HG03460 (cell line): Measurements from ENCODE around the gene CADM1.

Experiments
- ATAC-seq: cut with Tn5 transposase; IDR thresholded peaks from one replicate; pipeline ENCODE4 v1.9.1; 2021; ENCODE audit not compliant: unreplicated experiment

The CADM1 gene

GRCh38 chr11:115518983-115519628 lies 14.9 kb upstream of the CADM1 start:
- no peak for ATAC-seq

DNA sequence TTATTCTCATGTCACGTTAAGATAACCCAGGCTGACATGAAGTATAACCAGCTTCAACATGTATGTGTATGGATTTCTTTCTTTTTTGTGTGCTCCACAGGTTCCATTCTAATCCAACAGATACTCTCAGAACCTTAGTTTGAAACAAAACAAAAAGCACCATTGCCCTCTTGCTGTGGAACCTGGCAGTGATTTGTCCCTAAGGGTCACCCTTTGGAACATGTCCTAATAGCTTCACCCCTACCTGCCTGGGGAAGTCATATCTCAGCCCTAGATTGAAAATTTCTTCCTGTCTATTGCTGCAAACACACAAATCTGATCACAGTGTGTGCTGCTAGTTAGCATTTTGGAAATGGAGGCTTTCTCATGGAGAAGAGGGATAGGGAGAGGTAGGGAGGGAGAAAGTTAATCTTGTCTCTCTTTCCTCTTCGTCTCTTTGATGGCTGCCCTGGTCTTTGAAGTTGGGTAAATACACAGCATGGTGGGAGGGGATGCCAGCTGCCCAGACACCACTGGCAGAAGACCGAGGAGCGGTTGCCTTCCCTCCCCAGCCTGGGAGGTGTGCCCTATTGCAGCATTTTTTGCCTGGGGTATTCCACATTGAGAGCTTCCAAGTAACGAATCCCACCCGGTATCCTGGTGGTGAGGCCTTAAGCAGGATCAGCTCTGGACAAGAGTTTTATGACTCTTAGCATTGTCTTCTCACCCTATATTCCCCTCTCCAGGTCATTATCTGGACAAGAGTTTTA lies 11.6 kb upstream of the CADM1 start:
- no peak for ATAC-seq

DNA sequence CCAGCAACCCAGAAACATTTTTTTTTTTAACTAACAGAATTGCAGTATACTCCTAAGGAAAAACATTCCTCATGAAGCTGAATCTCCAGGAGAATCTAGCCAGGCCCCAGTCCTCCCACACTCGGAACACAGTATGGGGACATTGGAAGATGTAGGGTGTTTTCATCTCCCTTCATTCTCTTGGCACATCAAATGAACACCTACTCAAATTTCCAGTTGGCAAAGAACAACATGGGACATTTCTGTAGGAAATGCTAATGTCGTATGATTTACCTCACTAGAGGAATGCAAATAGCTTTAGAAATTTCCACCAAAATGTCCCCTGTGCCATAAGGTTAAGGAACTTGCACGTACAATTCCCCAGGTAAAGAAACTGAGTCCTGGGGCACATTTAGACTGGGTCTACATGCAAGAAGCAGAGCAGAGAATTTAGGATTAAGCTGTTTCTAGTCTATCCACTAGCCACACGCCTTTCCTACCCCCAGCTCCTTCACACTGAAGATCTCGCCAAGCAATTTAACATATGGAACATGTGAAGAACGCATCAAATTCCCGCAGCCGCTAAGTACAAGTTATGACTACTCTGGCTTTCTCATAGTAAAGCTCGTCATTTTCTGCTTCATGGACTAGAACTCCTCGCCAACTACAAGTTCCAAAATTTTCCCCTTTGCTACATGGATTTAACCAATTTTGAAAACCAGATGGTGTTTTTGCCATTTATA lies 2.9 kb upstream of the CADM1 start:
- no peak for ATAC-seq

- no peak for ATAC-seq
Observed at GRCh38 chr11:115505175-115505574, 960 bp upstream of the CADM1 start.

GRCh38 chr11:115503886-115504275 lies 334 bp downstream of the CADM1 start:
- ATAC-seq, result peak; percentile 9

DNA sequence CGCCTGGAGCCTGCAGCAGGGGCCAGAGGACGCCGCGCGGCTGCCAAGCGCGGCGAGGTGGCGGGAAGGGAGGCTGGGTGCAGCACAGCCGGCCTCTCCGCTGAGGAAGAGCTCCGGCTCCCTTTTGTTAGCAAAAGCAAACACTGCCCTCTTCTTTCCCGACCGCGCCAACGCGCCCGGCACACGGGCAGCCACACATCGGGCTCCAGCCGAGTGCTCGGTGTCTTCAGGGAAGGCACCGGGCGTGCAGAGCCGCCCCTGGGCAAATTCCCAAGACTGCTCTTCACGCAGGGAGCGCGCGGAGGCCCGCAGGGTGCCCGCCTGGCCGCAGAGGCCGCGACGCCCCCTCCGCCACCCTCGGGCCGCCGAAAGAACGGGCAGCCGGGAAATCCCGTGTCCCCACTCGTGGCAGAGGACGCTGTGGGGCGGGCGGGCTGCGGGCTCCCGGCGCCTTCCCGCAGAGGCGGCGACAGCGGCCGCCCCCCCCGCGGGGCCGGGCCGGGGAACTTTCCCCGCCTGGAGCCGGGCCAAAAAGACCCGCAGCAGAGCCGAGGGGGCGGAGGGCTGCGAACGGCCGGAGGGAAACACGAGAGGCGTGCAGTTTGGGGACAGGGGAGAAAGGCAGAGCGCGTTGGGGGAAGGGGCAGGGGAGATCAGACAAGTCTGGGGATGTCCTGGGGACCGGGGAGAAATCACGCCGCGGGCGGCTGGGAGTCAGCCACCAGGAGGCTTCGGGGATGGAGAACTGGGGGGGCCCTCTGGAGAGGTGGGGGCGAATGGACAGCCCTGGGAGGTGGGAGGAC lies 931 bp downstream of the CADM1 start:
- ATAC-seq, result no peak

DNA sequence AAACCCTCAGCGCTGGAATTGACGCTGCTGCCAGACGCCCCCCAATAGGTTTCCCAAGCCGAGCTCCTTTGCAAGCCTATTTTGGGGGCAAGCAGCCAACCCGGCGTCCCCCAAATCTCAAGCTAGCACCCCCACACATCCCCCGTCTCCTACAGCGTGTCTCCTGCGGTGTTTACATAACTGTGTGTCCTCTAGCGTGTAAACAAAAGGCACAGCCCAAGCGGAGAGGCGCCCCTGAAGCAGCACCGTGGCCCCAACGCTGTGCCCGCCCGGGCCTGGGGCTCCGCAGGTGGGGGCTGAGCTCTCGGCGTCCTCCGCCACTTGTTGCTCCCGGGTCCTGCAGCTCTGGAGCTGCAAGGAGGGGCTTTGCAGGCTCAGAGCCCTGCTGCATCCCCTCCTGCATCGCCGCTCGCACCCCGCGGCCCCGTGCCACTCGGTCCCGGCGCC lies 1.6 kb downstream of the CADM1 start:
- ATAC-seq, result no peak

DNA sequence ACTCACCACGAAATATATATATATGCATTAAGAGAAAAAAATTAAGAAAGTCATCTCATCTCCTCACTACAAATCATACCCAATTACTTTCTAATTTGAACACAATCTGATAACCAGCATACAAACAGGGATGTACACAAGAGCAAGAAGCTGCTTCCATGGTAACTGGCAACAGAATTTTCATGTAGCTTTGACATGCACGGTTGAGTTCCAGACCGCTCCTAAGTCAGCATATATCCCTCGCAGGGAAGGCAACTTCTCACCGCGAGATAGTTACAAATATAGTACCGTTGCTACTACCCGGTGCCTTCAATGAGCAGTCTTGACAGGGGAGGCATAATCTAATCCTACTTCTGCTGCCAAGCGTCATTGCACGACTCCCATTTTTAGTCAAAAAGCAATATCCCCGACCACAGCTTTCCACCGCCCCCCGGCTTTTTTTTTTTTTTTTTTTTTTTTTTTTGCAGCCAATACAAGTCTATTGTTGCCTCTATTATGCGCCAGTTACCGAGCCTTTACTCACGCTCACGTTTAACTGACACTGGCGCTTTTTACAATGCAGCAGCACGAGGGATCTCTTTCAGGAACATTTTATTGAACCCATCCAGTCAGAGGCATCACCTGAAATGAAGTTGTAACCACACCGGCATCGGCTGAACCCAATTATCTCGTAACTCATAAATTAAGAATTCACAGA lies 2.2 kb downstream of the CADM1 start:
- no peak for ATAC-seq

- no peak for ATAC-seq
Observed at GRCh38 chr11:115501502-115501892, 2.7 kb downstream of the CADM1 start.

GRCh38 chr11:115500547-115501501 lies 3.4 kb downstream of the CADM1 start:
- no peak for ATAC-seq

- ATAC-seq, result no peak
Observed at GRCh38 chr11:115499891-115500290, 4.3 kb downstream of the CADM1 start.

DNA sequence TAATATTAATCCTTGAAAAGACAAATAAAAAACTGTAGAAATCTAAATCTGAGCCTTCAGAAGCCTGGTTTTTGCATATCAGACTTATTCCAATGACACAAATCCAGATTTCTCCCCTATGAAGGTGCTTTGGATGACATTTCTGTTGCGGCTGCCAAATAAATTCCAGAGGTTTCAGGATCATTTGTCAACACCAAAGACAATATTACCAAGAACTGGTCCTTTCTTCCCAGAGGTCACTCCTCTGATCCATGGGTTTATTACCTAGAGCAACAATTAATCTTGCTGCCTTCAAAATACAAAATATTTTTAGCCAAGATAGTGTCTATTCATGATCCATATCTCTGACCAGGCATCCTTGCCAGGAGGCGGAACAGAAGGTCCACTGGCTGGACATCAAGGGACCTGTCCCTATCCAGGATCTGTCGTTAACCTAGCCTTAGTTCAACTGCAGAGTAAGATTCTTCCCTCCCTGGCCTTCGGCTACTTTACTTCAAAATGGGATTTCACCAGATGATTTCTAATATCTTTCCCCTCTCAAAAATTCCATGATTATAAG lies 4.9 kb downstream of the CADM1 start:
- no peak for ATAC-seq

GRCh38 chr11:115498354-115498753 lies 5.9 kb downstream of the CADM1 start:
- ATAC-seq, result no peak

DNA sequence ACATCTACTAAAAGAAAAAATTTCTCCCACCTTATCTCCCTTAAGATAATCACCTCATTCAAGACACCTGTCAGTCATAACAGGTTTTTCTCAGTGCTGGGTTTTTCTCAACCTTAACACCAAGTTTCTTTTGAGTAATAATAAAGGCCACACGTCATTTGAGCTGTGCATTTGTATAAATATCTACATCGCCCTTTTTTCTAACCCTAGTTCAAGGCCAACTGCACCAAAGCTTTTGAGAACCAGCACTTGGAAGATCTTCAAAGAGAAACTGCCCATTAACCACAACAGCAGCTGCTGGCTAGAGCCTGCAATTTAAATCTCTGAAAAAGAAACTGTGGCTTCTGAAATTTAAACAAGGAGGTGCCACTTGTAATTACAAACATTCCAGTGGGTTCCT lies 6.9 kb downstream of the CADM1 start:
- ATAC-seq, result no peak

- no peak for ATAC-seq
Observed at GRCh38 chr11:115496892-115497291, 7.3 kb downstream of the CADM1 start.

DNA sequence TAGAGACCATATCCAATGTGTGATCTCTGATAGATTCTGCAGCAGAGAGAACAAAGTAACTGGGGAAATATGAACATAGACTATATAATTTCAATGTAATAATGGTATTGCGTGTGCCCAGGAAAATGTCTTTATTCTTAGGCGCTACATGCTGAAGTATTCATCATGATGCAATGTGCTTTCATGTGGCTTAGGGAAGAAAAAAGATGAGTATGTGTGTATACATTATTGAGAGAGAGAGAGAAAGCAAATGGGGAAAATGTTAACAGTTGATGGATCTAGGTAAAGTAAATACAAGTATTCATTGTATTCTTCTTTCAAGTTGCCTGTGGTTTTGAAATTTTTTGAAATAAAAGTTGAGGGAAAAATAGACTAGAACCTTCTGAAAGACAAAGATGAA lies 10.3 kb downstream of the CADM1 start:
- no peak for ATAC-seq

- no peak for ATAC-seq
Observed at GRCh38 chr11:115493488-115493887, 10.7 kb downstream of the CADM1 start.

GRCh38 chr11:115489466-115489865 lies 14.7 kb downstream of the CADM1 start:
- no peak for ATAC-seq

GRCh38 chr11:115488945-115489344 lies 15.3 kb downstream of the CADM1 start:
- ATAC-seq, result no peak
